HG03135 (cell line): Measurements from ENCODE around the gene CCDC47.
A peak's percentile ranks its signal among the peaks of the same experiment; 100 is the strongest.

Experiments
- ATAC-seq: cut with Tn5 transposase; IDR thresholded peaks from one replicate; pipeline ENCODE4 v1.9.1; 2021; ENCODE audit warnings: mild to moderate bottlenecking, moderate library complexity; ENCODE audit not compliant: unreplicated experiment

The CCDC47 gene

GRCh38 chr17:63699638-63700527 is 73.5 kb downstream of the CCDC47 start, which contains the start of gene LIMD2:
TSS of gene LIMD2 (minus strand) at chr17:63700125. CDS start at chr17:63699298, 827 bp downstream.
- peak; percentile 18 for ATAC-seq

- ATAC-seq, result peak; percentile 30
These were observed 74.3 kb downstream of the CCDC47 start for GRCh38 chr17:63698886-63699637.

GRCh38 chr17:63698381-63698885 is 75.0 kb downstream of the CCDC47 start:
- ATAC-seq, result no peak

GRCh38 chr17:63697341-63698286 is 75.8 kb downstream of the CCDC47 start:
- no peak for ATAC-seq

GRCh38 chr17:63696381-63696961 is 76.9 kb downstream of the CCDC47 start:
- ATAC-seq, result no peak

GRCh38 chr17:63695889-63696288 is 77.5 kb downstream of the CCDC47 start:
- no peak for ATAC-seq
